ENCODE data around the gene APOD.

DNA sequence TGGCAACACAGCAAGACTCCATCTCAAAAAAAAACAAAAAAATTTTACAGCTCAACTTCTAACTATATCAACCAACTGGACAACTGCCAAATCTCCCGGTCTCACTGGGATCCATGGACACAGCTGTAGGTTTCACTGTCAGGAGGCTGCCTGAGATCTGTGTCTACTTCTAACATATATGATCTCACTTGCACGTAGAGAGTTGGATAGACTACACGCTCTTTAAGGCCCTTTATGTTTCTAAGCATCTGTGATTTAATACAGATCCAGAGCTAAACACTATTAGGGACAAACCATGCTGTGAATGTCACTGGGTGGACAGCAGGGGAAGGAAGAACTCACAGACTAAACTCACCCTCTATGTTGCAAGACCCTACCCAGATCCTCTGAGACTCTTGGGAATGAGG, 13.0 kb upstream of the APOD start:
- TF ChIP-seq EZH2 (IDR thresholded peaks at IDR 0.05; ENCODE audit: borderline replicate concordance, low read depth, low read length, poor library complexity, severe bottlenecking) (no peak), CTCF (conservative IDR thresholded peaks at IDR 0.05; ENCODE audit: low read depth, low read length) (no peak)

Data from A673 (cell line).